Activated T-cell treated with anti-CD3 and anti-CD28 coated beads, Interleukin-2, amount 50 U/mL, for 4 hours (primary cell): ENCODE measurements around the gene F7. TPM values are rescaled to one million over a fixed set of nuclear protein-coding genes. Genes with fewer than 3 reads are reported as not detected.

Source experiments
- ATAC-seq, 2 donors: fragments of 200-7000 bp; cut with Tn5 transposase; one replicate each; pipeline ENCODE4 v1.10.0; 2021
- DNase-seq: peaks from one replicate; pipeline ENCODE4 v3.0.0-alpha.2; 2020
- H3K27me3 Mint-ChIP-seq: one replicate; pipeline ENCODE4 v1.8.0; 2021; ENCODE audit warnings: low read depth, mixed read lengths
- H3K36me3 Mint-ChIP-seq: one replicate; pipeline ENCODE4 v1.8.0; 2022; ENCODE audit warnings: mixed read lengths; ENCODE audit not compliant: insufficient read depth
- H3K4me1 Mint-ChIP-seq: one replicate; pipeline ENCODE4 v1.8.0; 2021; ENCODE audit warnings: low read depth, mixed read lengths
- H3K4me3 Mint-ChIP-seq: one replicate; pipeline ENCODE4 v1.8.0; 2021; ENCODE audit warnings: mild to moderate bottlenecking, moderate library complexity, mixed read lengths
- H3K9me3 Mint-ChIP-seq: one replicate; pipeline ENCODE4 v1.8.0; 2021; ENCODE audit warnings: mixed read lengths
- total RNA-seq, 3 donors: library from RNA; stranded (reverse); gene quantifications; one replicate each; pipeline ENCODE4 v1.2.1, GENCODE V29; 2021

F7 gene
- total RNA-seq, 3 donors from 2014 or later, result 0.14 to 0.42 (median 0.38) TPM

DNA sequence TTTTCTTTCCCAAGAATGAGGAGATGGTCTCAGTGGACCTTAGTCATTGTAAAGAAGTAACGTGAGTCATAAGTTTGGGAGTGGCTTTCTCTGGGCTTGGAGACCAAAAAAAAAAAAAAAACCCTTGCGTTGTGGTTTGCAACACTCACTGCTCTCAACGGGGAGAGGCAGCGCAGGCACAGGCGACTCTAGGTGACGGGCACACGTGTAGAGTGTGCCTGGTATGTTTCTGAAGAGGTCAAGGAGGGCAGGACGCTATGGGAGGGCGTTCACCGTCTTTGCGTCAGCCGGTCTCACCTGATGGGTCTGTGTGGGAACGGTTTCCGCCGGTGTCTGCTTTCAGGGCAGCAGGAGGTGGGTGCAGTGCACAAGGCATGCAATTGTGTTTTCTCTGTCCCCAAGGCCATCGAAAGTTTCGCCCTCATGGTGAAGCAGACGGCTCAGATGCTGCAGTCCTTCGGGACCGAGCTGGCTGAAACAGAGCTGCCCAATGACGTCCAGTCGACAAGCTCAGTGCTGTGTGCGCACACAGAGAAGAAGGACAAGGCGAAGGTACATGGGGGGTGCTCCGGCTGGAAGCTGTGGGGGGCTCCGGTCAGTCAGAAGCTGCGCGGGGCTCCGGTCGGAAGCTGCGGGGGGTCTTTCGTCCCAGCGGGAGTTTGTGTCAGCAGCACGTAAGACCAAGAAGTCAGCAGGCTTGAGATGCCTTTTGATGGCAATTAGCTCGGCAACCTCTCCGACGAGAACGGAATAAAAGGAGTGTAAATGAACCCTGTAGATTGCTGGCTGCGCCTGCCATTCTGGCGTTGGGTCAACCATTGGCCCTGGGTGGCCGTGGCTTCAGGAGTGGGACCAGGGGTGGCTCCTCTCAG lies 40.8 kb upstream of the F7 start:
- DNase-seq, result no peak
- Mint-ChIP-seq H3K9me3 (no peaks in the 10 kb centered on the region), H3K36me3 (peaks cover 2% of the 10 kb centered on the region), H3K27me3 (no peaks in the 10 kb centered on the region), H3K4me1 (no peaks in the 10 kb centered on the region), H3K4me3 (no peak overlapping the region)
- no peak for ATAC-seq

- DNase-seq, result no peak
- ATAC-seq, result no peak
- H3K4me3 Mint-ChIP-seq, result no peak overlapping the region
- H3K27me3 Mint-ChIP-seq, result no peaks in the 10 kb centered on the region
- peaks cover 6% of the 10 kb centered on the region for H3K36me3 Mint-ChIP-seq
- H3K4me1 Mint-ChIP-seq, result no peaks in the 10 kb centered on the region
- H3K9me3 Mint-ChIP-seq, result no peaks in the 10 kb centered on the region
These were observed 40.0 kb upstream of the F7 start for GRCh38 chr13:113065406-113066141.

DNA sequence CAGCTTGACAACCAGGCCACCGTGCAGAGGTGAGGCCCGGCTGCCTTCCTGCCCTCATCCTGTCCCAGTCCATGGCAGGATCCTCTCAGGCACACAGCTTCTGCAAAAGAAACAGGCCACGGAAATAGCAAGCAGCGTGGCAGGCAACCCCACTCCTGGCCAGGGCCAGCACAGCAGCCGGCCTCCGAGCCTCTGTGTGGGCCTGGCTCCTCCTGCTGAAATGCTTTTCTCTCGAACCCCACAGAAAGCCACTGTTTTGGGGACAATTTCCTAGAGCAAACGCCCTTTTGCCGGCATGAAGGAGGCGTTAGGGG lies 39.5 kb upstream of the F7 start:
- no peak for DNase-seq
- Mint-ChIP-seq H3K4me3 (no peak overlapping the region), H3K27me3 (no peaks in the 10 kb centered on the region), H3K36me3 (peaks cover 11% of the 10 kb centered on the region), H3K9me3 (peaks cover under 1% of the 10 kb centered on the region), H3K4me1 (no peaks in the 10 kb centered on the region)
- ATAC-seq, result no peak

- no peaks in the 10 kb centered on the region for H3K27me3 Mint-ChIP-seq
- no peak overlapping the region for H3K4me3 Mint-ChIP-seq
- no peak for DNase-seq
- peaks cover 7% of the 10 kb centered on the region for H3K9me3 Mint-ChIP-seq
- no peak for ATAC-seq
- H3K4me1 Mint-ChIP-seq, result no peaks in the 10 kb centered on the region
- H3K36me3 Mint-ChIP-seq, result peaks cover 17% of the 10 kb centered on the region
These were observed 38.8 kb upstream of the F7 start for GRCh38 chr13:113066746-113067145.

- Mint-ChIP-seq H3K4me3 (no peak overlapping the region), H3K9me3 (peaks cover 18% of the 10 kb centered on the region), H3K36me3 (peaks cover 21% of the 10 kb centered on the region), H3K4me1 (no peaks in the 10 kb centered on the region), H3K27me3 (no peaks in the 10 kb centered on the region)
- no peak for ATAC-seq
- no peak for DNase-seq
These were observed 35.5 kb upstream of the F7 start for GRCh38 chr13:113069861-113070805.

DNA sequence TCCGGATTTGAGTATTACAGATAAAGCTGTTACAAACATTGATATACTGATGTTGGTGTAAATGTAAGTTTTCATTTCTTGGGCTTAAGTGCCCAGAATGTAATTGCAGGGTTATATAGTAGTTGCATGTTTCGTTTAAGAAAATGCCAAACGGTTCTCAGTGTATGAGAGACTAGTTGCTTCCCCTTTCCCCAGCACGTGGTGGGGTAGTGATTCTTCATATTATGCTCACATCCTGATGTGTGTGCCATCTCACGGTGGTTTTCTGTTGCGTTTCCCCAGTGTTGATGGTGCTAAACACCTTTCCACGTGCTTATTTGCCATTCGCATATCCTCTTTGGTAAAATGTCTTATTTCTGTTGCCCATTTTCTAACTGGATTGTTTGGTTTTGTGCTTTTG lies 34.7 kb upstream of the F7 start:
- ATAC-seq (no peak), DNase-seq (no peak)
- H3K27me3 Mint-ChIP-seq, result no peaks in the 10 kb centered on the region
- peaks cover 24% of the 10 kb centered on the region for H3K36me3 Mint-ChIP-seq
- H3K4me3 Mint-ChIP-seq, result no peak overlapping the region
- no peaks in the 10 kb centered on the region for H3K4me1 Mint-ChIP-seq
- H3K9me3 Mint-ChIP-seq, result peaks cover 18% of the 10 kb centered on the region

DNA sequence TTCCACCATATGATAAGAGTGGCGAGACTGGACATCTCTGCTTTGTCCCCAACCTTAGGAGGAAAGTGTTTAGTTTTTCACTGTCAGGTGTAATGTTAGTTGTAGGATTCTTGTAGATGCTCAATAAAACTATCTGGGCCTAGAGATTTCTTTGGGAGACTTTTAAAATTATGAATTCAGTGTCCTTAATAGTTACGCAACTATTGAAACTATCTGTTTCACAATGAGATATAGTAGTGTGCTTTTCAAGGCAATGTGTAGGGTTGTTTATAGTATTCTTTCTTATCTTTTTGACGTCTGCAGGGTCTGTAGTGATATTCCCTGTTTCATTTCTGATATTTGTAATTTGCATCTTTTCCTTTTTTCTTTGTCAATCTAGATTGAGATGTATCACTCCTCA lies 33.2 kb upstream of the F7 start:
- H3K27me3 Mint-ChIP-seq, result no peaks in the 10 kb centered on the region
- H3K9me3 Mint-ChIP-seq, result peaks cover 18% of the 10 kb centered on the region
- peaks cover 26% of the 10 kb centered on the region for H3K36me3 Mint-ChIP-seq

GRCh38 chr13:113073942-113074341 lies 31.6 kb upstream of the F7 start:
- Mint-ChIP-seq H3K9me3 (peaks cover 18% of the 10 kb centered on the region), H3K36me3 (peaks cover 28% of the 10 kb centered on the region), H3K4me3 (no peak overlapping the region), H3K27me3 (no peaks in the 10 kb centered on the region), H3K4me1 (no peaks in the 10 kb centered on the region)
- DNase-seq, result no peak
- no peak for ATAC-seq

More for the DNA sequence above, 33.2 kb upstream of the F7 start:
- DNase-seq, result no peak
- no peak overlapping the region for H3K4me3 Mint-ChIP-seq
- ATAC-seq, result no peak
- no peaks in the 10 kb centered on the region for H3K4me1 Mint-ChIP-seq

GRCh38 chr13:113074401-113074800 lies 31.2 kb upstream of the F7 start:
- no peaks in the 10 kb centered on the region for H3K4me1 Mint-ChIP-seq
- H3K27me3 Mint-ChIP-seq, result no peaks in the 10 kb centered on the region
- no peak overlapping the region for H3K4me3 Mint-ChIP-seq
- peaks cover 18% of the 10 kb centered on the region for H3K9me3 Mint-ChIP-seq
- DNase-seq (no peak), ATAC-seq (no peak)
- peaks cover 28% of the 10 kb centered on the region for H3K36me3 Mint-ChIP-seq

DNA sequence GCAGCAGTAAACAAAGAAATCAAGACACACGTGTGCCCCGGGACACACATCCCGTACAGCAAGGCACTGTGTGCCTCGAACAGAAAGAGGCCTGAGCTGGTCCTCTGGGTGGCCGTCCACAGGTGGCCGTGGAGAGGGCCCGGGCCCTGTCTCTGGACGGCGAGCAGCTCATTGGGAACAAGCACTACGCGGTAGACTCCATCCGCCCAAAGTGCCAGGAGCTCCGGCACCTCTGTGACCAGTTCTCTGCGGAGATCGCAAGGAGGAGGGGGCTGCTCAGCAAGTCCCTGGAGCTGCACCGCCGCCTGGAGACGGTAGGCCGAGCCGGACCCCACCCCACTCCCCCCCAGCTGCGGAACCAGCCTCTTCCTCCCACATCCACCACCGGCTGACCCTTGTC lies 30.7 kb upstream of the F7 start:
- Mint-ChIP-seq H3K9me3 (peaks cover 18% of the 10 kb centered on the region), H3K27me3 (no peaks in the 10 kb centered on the region), H3K36me3 (peaks cover 28% of the 10 kb centered on the region), H3K4me1 (no peaks in the 10 kb centered on the region), H3K4me3 (no peak overlapping the region)
- ATAC-seq (no peak), DNase-seq (no peak)

GRCh38 chr13:113075711-113076110 lies 29.9 kb upstream of the F7 start:
- ATAC-seq (no peak), DNase-seq (no peak)
- H3K36me3 Mint-ChIP-seq, result peaks cover 23% of the 10 kb centered on the region
- peaks cover 18% of the 10 kb centered on the region for H3K9me3 Mint-ChIP-seq
- no peaks in the 10 kb centered on the region for H3K27me3 Mint-ChIP-seq
- no peak overlapping the region for H3K4me3 Mint-ChIP-seq
- no peaks in the 10 kb centered on the region for H3K4me1 Mint-ChIP-seq

GRCh38 chr13:113076681-113077401 lies 28.8 kb upstream of the F7 start:
- H3K36me3 Mint-ChIP-seq, result peaks cover 12% of the 10 kb centered on the region
- no peak for DNase-seq

DNA sequence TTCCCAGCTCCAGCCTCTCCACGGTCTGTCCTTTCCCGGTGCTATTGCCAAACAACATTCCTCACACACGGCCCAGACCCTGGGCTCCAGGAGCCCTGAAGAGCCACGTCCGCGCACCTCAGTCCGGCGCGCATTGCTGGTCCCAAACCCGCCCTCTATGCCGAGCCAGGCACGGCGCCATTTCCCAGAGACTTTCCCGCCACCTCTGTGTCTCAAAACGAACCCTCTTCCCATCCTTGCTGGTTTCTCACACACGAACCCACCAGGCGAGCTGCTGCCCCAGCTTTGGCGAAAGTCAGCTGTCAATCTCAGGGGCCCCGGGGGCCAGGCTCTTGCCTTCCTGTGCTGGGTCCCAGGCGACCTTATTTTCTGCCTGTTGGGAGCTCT lies 28.0 kb upstream of the F7 start:
- no peak for DNase-seq
- Mint-ChIP-seq H3K9me3 (peaks cover 2% of the 10 kb centered on the region), H3K4me1 (no peaks in the 10 kb centered on the region), H3K27me3 (no peaks in the 10 kb centered on the region), H3K36me3 (peaks cover 12% of the 10 kb centered on the region), H3K4me3 (no peak overlapping the region)
- no peak for ATAC-seq

More at GRCh38 chr13:113076681-113077401, 28.8 kb upstream of the F7 start:
- Mint-ChIP-seq H3K4me1 (no peaks in the 10 kb centered on the region), H3K4me3 (no peak overlapping the region), H3K27me3 (no peaks in the 10 kb centered on the region), H3K9me3 (peaks cover 9% of the 10 kb centered on the region)
- ATAC-seq, result no peak
